Natural killer cell (primary cell): ENCODE results near the gene IL4R. TPM values are rescaled to one million over a fixed set of nuclear protein-coding genes. Genes with fewer than 3 reads are reported as not detected.

Experiments used
- ATAC-seq, 3 donors: fragments of 150-1000 bp in 2 of 3; fragments of 200-7000 bp in 1 of 3; cut with Tn5 transposase; 1 replicate in 1 of 3; 2 replicates in 2 of 3; pipeline ENCODE4 v1.10.0; 2021; ENCODE audit warnings: mild to moderate bottlenecking in 2 of 3, moderate library complexity in 2 of 3
- DNase-seq, 2 donors: peaks; one replicate each; pipeline versions ENCODE4 v3.0.0 to v3.0.0-alpha.2; 2013 to 2021; ENCODE audit warnings: mixed read lengths in 1 of 2
- H3K27ac ChIP-seq: one replicate; pipeline ENCODE4 v1.5.1; 2013; ENCODE audit warnings: mild to moderate bottlenecking, low read length
- H3K27me3 ChIP-seq: one replicate; pipeline ENCODE4 v1.6.1; 2013; ENCODE audit warnings: low read length; ENCODE audit not compliant: control insufficient read depth, insufficient read depth
- H3K36me3 ChIP-seq: one replicate; pipeline ENCODE4 v1.6.1; 2013; ENCODE audit warnings: low read length; ENCODE audit not compliant: control insufficient read depth, insufficient read depth
- H3K4me1 ChIP-seq: one replicate; pipeline ENCODE4 v1.6.1; 2013; ENCODE audit warnings: low read length; ENCODE audit not compliant: control insufficient read depth, insufficient read depth
- H3K4me3 ChIP-seq: one replicate; pipeline ENCODE4 v1.5.1; 2013; ENCODE audit warnings: low read length
- H3K9me3 ChIP-seq: one replicate; pipeline ENCODE4 v1.6.1; 2013; ENCODE audit warnings: low read length; ENCODE audit not compliant: control insufficient read depth, insufficient read depth
- H3K27ac Mint-ChIP-seq, 2 donors: one replicate each; pipeline ENCODE4 v1.8.0; 2022; ENCODE audit warnings: mild to moderate bottlenecking in 2 of 2, mixed read lengths in 2 of 2, moderate library complexity in 1 of 2
- H3K27me3 Mint-ChIP-seq, 2 donors: one replicate each; pipeline ENCODE4 v1.8.0; 2022; ENCODE audit warnings: low read depth in 2 of 2, mixed read lengths in 2 of 2
- H3K36me3 Mint-ChIP-seq: one replicate; pipeline ENCODE4 v1.8.0; 2022; ENCODE audit warnings: mixed read lengths
- H3K4me1 Mint-ChIP-seq, 2 donors: one replicate each; pipeline ENCODE4 v1.8.0; 2022; ENCODE audit warnings: mixed read lengths in 2 of 2
- H3K4me3 Mint-ChIP-seq: one replicate; pipeline ENCODE4 v1.8.0; 2022; ENCODE audit warnings: mild to moderate bottlenecking, moderate library complexity, mixed read lengths
- H3K9me3 Mint-ChIP-seq, 2 donors: one replicate each; pipeline ENCODE4 v1.8.0; 2022; ENCODE audit warnings: mixed read lengths in 2 of 2
- CTCF ChIP-seq: fragments of 200-600 bp; IDR thresholded peaks from one replicate; pipeline ENCODE4 v1.8.0; 2022; ENCODE audit warnings: antibody characterized with exemption
- WGBS: methylation state at CpG from one replicate; pipeline ENCODE4 v1.1.7; 2013; ENCODE audit warnings: missing lambda C conversion rate; ENCODE audit not compliant: insufficient coverage; 5-methylcytosine and 5-hydroxymethylcytosine counted together
- intact Hi-C: fragments of 100-400 bp; cut with micrococcal nuclease; formaldehyde crosslinking; loops from one replicate; pipeline ENCODE4 v1.14.2; 2022
- total RNA-seq, 4 donors: library from RNA; stranded (reverse); fragments of 120-200 nt in 1 of 4; gene quantifications; one replicate each; pipeline versions ENCODE4 v1.2.3 to v1.2.4, GENCODE V29; 2013 to 2022

IL4R gene
- total RNA-seq, 3 donors from 2014 or later (not counting 1 experiment from before 2014, with no cell fraction given) = 70.2 to 87.2 (median 86.0) TPM

GRCh38 chr16:27363246-27363632 lies 49.5 kb downstream of the IL4R start:
- peaks cover 25% of the 10 kb centered on the region for H3K4me1 ChIP-seq
- H3K27ac Mint-ChIP-seq = peak overlapping the region in 1 of 2 donors; percentile 95
- H3K27ac ChIP-seq = no peak overlapping the region
- intact Hi-C loops = no loop called here
- H3K4me3 ChIP-seq = no peak overlapping the region
- H3K27me3 ChIP-seq = no peaks in the 10 kb centered on the region
- H3K36me3 Mint-ChIP-seq = peaks cover 9% of the 10 kb centered on the region
- DNase-seq (no peak), ATAC-seq (no peak)
- 99% methylated on average over 5 of the region's 5 CpGs for WGBS
- H3K27me3 Mint-ChIP-seq = no peaks in the 10 kb centered on the region
- no peaks in the 10 kb centered on the region for H3K9me3 ChIP-seq
- TF ChIP-seq CTCF = no peak
- H3K4me3 Mint-ChIP-seq = no peak overlapping the region
- no peaks in the 10 kb centered on the region for H3K9me3 Mint-ChIP-seq
- H3K4me1 Mint-ChIP-seq = peaks cover 0 to 23% of the 10 kb centered on the region in 2 donors
- H3K36me3 ChIP-seq = peaks cover 51% of the 10 kb centered on the region

GRCh38 chr16:27363797-27364196 lies 50.0 kb downstream of the IL4R start:
- WGBS = 91% methylated on average over 9 of the region's 9 CpGs
- Mint-ChIP-seq H3K4me1 (peaks cover 0 to 28% of the 10 kb centered on the region in 2 donors), H3K27ac (peak overlapping the region; percentile 94 to 95), H3K36me3 (peaks cover 9% of the 10 kb centered on the region), H3K9me3 (no peaks in the 10 kb centered on the region), H3K4me3 (no peak overlapping the region), H3K27me3 (no peaks in the 10 kb centered on the region)
- no peaks in the 10 kb centered on the region for H3K27me3 ChIP-seq
- intact Hi-C loops = no loop called here
- H3K36me3 ChIP-seq = peaks cover 46% of the 10 kb centered on the region
- H3K9me3 ChIP-seq = no peaks in the 10 kb centered on the region
- H3K27ac ChIP-seq = no peak overlapping the region
- no peak overlapping the region for H3K4me3 ChIP-seq
- ATAC-seq = no peak
- H3K4me1 ChIP-seq = peaks cover 30% of the 10 kb centered on the region
- peak in 1 of 2 donors; percentile 31 for DNase-seq
- no peak for TF ChIP-seq CTCF

GRCh38 chr16:27364493-27365141 lies 50.8 kb downstream of the IL4R start:
- WGBS = 82% methylated on average over 6 of the region's 6 CpGs

More at GRCh38 chr16:27364493-27365141, 50.8 kb downstream of the IL4R start:
- no peak overlapping the region for H3K27ac ChIP-seq
- no peak for ATAC-seq
- TF ChIP-seq CTCF = no peak
- H3K36me3 ChIP-seq = peaks cover 37% of the 10 kb centered on the region
- H3K27ac Mint-ChIP-seq = peak overlapping the region; percentile 94 to 95
- peak in 1 of 2 donors; percentile 37 for DNase-seq
- H3K4me1 ChIP-seq = peaks cover 34% of the 10 kb centered on the region
- no peak overlapping the region for H3K4me3 ChIP-seq
- intact Hi-C loops = loop anchor here (5.0 kb wide), 2 partner anchors 38 to 47 kb away; partner anchors contain the start of gene IL21R
- H3K4me3 Mint-ChIP-seq = no peak overlapping the region
- no peaks in the 10 kb centered on the region for H3K27me3 ChIP-seq
- H3K9me3 ChIP-seq = no peaks in the 10 kb centered on the region
- H3K36me3 Mint-ChIP-seq = peaks cover 9% of the 10 kb centered on the region
- peaks cover 0 to 28% of the 10 kb centered on the region in 2 donors for H3K4me1 Mint-ChIP-seq
- H3K9me3 Mint-ChIP-seq = no peaks in the 10 kb centered on the region
- no peaks in the 10 kb centered on the region for H3K27me3 Mint-ChIP-seq
